Inflammatory macrophage treated with lipopolysaccharide for 4 hours (primary cell): ENCODE measurements around the gene RBM23.
A peak's percentile ranks its signal among the peaks of the same experiment; 100 is the strongest.

ENCODE experiments used
- DNase-seq: peaks from one replicate; pipeline ENCODE4 v3.0.0-alpha.2; 2020

The RBM23 gene

DNA sequence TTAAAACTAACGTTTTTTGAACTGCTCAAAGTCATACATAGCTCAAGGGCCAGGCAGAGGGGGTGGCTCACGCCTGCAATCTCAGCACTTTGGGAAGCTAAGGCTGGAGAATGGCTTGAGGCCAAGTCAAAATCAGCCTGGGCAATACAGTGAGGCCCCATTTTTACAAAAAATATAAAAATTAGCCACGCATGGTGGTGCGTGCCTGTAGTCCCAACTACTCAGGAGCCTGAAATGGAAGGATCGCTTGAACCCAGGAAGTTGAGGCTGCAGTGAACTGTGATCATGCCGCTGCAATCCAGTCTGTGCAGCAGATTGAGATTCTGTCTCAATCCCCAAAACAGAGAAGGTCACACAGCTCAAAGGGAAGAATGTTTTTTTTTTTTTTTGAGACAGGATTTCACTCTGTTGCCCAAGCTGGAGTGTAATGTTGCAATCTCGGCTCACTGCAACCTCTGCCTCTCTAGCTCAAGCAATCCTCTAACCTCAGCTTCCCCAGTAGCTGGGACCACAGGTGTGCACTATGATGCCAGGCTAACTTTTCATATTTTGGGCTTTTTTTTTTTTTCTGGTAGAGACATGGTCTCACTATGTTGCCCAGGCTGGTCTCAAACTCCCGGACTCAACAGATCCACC is 2.9 kb downstream of the RBM23 start:
- peak; percentile 86 for DNase-seq

DNA sequence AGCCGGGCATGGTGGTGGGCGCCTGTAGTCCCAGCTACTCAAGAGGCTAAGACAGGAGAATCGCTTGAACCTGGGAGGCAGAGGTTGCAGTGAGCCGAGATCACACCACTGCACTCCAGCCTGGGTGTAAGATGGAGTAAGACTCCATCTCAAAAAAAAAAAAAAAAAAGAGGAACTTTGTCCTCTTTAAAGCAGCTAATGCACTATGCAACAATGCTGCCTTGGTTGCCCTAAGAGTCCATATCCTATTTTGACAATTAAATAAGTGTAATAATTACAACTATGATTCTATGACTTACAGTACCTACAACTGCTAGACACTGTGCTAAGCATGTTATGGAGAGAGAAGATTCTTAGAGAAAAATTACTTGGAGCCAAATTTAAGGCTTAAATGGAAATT is 4.1 kb downstream of the RBM23 start:
- peak; percentile 65 for DNase-seq

DNA sequence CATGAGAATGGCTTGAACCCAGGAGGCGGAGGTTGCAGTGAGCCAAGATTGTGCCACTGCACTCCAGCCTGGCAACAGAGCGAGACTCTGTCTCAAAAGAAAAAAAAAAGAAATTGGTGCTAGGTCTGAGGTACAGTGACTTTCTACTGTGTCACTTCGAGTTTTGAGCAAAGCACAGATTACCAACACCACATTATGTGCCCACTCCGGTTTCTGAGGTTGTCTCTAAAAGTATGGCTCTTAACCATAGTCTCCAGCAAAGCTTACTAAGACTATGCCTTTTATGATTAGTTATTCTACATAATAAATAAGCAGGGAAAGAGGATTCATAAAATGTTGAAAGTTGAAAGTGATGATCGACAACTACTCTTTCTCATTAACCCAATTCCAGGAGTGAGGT is 8.0 kb downstream of the RBM23 start:
- DNase-seq, result no peak

DNA sequence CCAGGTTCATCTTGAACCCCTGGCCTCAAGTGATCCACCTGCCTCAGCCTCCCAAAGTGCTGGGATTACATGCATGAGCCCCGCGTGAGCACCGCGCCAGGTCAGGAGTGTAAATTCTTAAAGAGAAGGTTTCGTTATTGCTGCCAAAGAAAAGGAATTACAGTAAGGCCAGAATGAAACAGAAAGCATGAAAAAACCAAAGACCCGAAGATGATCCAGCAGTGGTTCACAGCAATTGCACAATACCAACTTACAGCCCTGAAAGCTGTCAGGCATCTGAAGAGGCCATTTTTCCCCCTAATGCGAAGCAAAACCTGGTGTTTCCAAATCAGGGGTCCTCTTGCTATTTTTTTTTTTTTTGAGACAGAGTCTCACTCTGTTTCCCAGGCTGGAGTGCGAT is 10.3 kb downstream of the RBM23 start:
- DNase-seq, result peak; percentile 93

DNA sequence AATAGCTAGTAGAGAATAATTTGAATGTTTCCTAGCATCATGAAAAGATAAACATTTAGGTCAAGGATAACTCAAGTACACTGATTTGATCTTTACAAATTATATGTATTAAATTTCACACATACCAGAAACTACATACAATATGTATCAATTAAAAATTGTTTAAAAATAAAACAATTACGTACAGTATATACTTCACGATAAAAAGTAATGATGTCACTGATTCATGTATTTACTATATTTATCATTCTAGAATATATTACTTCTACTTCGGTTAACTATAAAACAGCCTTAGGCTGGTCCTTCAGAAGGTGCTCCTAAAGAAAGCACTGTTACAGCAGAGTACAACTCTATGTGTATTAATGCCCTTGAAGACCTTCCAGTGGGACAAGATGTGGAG is 11.5 kb downstream of the RBM23 start:
- no peak for DNase-seq

DNA sequence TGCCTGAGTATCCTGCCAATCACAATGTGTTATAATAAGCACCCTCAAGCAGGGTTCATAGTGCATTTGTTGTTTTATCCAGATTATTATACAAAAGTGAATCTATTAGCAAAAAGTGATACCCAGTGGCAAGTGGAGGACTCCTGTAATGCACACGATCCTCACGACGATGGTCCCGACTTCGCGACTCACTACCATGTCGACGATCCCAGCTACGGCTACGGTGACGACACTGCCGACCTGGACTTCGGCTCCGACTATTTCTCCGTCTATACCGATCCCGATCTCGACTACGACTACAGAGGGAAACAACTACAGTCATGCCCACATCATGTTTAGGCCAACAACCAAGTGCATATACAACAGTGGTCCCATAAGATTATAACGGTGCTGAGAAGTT is 12.9 kb downstream of the RBM23 start:
- DNase-seq, result no peak

DNA sequence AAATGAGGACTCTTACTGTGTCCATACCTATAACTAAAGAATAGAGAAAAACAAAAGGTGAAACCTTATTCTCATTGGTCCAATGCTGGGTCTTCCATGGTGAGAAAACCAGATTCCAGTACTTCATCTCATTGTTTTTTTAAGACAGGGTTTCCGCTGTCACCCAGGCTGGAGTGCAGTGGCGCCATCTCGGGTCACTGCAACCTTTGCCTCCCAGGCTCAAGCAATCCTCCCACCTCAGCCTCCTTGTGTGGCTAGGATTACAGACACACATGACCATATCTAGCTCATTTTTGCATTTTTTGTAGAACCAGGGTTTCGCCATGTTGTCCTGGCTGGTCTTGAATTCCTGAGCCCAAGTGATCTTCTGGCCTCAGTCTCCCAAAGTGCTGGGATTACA is 13.3 kb downstream of the RBM23 start:
- DNase-seq, result no peak

DNA sequence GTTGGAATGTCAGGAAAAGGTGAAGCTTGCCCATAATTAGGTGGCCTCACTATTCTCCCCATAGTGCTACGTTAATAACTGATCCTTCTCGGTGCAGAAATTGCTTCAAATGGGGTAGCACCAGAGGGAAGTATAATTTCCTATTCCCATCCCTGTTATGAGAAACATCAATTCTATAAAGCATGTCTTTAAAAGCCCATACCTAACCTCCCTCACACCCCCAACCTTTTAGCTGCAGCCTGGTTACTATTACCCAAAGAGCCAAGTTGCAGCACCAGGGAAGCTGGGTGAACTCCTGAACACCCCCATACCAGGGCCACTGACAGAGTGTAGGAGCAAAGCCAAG is 15.2 kb downstream of the RBM23 start:
- no peak for DNase-seq

DNA sequence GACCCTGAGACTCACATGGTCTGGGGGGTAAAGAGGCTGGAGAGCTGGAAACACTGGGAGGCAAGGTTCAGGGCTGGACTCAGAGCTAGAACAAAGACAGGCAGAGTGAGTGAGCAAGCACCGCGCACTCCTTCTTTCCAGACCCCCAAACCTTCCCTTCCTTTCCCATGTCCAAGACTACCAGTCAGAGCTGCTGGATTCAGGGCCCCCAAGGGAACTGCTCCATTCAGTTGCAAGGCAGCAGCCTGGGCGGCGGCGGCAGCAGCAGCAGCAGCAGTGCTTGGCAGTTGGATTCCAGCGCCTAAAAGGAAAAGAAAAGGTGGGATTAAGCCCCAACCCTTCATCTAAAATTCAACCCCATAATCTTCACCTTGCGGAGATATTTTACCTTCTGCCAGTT is 17.1 kb downstream of the RBM23 start:
- no peak for DNase-seq

DNA sequence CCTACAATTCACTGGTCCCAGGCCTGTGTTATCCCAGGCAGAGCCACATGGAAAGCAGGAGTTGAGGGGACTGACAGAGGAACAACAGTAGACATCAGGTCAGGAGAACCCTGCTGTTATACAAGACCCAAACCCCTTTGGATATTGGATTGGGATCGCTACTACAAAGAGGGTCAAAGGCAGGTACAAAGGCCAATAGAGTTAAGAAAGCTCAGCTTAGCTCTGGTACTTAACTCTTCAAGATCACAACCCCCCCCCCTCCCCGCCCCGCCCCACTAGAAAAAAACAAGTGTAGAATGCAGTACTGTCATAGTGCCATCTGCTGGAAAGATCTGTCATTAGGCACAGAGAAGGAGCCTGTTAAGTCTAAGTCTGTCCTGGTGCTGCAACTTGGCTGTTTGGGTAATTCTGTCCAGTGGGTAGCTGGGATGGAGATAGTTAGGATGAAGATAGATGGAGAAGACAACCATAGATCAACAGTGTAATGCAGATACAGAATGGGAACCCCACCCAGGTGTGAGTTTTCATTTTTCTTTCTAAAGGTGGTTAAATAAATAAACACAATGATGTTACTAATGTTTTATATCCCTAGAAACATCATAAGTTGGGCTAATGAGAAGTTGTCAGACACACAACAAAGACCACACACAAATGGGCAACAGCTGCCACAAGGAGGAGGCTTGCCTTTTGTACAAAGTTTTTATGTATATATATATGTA is 18.7 kb downstream of the RBM23 start:
- DNase-seq, result peak; percentile 65

DNA sequence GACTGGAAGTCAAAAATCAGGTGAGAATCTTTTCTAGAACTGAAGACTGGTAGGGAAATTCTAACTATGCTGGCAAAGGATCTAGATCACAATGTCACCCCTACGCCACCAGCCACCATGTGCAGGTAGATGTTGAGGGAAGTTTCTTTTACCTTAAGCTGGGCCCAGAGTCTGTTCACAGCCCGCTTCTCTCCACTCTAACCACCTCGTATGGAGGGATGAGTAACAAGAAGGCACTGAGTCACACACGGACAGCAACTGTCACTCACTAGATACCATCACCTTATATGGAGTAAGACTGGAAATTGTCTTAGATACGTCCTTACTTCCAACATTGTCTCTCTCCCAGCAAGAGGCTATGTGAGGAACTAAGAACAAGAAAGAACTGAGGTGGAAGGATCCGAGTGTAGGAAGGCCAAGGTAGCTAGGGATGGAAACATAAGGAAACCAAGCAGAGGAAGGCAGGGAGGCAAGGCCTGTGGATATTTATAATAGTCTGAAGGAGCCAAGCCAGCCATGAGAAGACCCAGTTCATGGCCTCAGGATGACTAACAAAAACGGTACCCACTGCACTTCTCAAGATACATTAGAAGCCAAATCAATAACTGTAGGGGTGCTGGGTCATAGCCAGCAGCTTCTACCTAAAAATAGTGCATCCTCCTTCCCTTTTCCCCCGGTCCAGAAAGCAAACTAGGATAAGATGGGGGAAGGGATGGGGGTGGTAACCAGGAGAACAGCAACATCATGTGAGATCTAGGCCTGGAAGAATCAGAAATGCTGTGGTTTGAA is 20.5 kb downstream of the RBM23 start:
- DNase-seq, result no peak

DNA sequence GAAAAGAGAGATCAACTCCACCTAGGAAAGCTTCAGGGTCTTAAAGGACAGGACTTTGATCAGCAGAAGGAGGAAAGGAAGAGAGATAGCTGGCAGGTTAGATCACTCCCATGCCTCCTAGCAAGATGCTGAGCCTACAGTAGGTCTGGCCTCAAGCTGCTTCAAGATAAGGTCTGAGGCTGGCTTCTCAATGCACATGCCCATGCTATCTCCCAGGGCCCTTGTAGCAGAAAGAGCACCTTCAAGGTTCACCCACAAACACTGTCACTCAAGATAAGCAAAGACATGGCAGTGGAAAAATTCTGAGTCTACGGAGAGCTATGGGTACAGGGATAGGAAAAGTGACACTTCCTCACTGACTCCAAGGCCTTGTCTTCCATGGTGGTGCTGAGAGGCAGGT is 21.6 kb downstream of the RBM23 start:
- DNase-seq, result no peak

DNA sequence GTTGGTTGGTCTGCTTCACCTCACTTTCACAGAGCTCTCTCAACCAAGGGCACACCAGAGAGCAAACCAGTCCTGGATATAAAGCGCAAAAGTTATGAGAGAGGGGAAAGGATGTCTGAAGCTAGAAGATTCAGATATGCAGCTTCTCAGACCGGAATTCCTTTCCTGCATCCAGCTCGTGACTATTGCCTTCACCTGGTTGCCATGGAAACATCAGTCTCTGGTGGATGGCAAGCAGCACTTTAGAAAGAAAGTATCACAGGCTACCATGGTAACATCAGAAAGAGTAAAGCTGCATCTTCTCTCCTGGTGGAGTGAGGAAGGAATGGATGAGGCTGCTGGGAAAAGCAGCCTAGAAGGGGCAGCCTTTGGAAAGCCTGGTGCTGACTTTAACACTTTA is 22.2 kb downstream of the RBM23 start:
- no peak for DNase-seq

DNA sequence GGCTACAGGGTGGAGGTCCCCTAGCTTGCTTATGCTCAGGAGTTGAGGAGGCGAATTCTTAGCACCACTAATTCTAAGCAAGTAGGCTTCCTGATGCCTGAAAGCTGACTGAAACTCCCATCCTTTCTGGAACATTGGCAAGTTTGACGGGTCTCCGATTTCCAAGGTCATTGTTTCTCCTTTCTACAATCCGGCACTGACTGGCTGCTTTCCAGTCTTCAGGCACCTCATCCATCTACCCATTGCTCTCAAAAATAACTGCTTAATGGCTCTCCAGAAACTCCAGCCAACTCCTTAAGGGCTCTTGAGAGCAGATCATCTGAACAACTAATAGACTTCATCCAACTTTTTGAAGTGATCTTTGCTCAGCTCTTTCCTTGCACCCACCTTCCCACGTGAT is 22.6 kb downstream of the RBM23 start:
- DNase-seq, result no peak

DNA sequence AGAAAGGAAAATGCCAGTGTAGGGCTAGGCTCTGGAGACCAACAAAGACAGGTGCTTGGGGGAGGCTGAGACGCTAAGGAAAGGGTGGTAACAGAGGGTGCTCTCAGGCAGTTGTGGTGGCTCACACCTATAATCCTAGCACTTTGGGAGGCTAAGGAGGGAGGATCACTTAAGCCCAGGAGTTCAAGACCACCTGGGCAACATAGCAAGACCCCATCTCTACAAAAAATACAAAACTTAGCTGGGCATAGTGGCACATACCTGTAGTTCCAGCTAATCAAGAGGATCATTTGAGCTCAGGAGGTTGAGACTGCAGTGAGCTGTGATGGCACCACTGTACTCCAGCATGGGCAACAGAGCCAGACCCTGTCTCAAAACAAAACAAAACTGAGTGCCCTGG is 23.5 kb downstream of the RBM23 start:
- DNase-seq, result no peak

DNA sequence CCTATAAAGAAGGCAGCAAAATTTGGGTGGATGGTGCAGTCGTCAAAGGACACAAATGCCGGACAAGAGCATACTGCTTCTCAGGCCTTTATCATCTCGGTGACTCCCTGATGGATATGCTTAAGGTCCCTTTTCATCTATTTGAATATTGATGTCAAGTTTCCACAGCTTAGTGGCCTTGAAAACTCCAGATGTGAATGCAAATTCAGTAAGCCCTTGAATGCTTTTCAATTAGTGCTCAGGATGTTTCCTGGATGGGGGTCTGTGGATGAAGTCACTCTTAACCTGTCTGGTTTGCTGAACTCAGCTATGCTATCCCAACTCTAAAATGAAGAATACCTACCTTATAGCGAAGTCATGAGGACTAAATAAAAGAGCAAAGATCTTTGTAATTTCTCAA is 25.2 kb downstream of the RBM23 start:
- DNase-seq, result no peak

DNA sequence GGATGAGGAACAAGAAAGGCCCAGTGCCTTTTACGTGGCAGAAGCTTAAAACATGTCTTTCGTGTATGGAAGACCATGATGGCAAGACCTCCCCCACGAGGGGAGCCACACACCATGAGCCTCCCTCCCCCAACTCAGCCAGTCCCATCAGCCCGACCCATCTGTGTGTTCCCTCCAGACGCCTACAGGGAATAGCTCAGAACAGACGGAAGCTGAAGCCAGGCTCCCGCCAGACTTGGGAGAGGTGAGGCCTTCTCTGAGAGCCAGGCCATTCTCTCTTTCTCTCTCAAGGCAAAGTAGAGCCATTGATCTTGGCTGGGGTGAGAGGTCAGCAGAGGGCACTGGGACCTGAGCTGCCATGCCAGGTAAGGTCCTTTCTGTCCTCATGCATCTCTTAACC is 26.5 kb downstream of the RBM23 start:
- DNase-seq, result no peak

DNA sequence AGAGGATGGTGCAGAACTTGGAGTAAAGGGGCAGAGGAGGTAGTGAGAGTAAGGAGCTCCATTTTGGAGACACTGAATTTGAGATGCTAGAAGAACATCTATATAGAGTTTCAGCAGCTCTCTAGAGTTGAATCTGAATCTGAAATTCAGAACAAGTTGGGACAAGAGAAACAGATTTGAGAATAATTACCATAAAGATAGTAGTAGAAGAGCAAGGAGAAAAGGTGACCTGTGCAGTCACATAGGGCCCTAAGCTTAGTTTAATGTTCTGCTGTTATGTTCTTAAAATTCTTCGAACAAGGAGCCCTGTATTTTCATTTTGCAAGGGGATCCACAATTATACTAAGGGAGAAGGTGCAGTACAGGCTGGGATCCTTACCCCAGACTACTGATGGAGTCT is 28.5 kb downstream of the RBM23 start:
- DNase-seq, result no peak

DNA sequence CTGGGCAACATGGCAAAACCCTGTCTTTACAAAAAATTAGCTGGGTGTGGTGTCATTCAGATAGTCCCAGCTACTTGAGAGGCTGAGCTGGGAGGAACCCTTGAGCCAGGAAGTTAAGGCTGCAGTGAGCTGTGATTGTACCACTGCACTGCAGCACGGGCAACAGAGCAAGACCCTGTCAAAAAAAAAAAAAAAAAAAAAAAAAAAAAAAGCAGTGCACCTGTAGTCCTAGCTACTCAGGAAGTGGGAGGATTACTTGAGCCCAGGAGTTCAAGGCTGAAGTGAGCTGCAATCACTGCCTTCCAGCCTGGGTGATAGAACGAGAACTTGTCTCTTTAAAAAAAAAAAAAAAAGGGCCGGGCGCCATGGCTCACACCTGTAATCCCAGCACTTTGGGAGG is 30.3 kb downstream of the RBM23 start:
- no peak for DNase-seq

DNA sequence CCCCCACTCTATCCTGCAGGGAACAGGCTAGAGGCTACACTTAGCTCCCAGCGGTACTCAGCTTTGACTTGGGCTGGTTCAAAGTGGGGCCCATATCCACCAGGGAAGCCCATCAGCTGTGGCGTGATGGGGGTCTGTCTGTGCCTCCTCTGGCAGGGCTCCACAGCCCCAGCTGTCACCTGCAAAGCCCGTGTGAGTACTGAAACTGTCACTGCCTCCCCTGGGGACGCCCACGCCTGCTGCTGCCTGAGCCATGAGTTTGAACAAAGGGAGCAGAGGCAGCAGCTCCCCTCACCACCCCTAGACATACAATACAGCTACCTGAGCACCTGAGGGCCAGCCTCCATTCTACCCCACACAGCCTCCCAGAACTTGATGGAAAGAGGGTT is 31.0 kb downstream of the RBM23 start:
- no peak for DNase-seq

DNA sequence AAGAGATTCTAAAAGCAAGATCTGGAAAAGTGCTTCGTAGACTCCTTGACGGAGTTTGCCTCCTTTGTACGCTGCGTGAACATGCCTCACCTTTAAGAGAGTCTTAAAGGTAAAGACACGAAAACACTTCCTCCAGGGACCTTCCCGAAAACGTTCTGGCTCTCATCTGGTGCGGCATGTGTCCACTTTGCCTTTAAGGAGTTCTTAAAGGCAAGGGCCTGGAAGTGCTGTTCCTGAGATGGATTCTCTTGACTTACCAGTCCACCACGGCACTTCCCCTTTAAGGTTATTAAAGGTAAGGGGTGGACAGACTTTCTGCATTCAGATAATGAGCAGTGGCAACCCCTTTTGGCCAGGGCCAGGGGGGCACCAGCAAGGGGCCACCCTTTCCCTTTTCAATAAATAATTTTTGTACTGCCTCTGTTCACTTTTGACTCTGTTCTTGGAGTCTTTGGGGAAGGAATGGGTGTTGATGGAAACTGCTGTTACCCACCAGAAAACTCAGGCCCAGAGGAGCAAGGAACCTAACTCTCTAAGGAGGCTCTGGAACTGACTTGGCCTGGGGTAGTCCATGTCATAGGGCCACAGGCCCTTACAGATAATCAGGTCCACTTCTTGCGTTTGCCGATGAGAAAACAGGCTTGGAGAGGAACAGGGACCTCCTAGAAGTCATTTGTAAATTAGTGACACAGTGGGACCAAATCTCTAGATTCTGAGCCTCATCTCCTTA is 31.5 kb downstream of the RBM23 start:
- no peak for DNase-seq

DNA sequence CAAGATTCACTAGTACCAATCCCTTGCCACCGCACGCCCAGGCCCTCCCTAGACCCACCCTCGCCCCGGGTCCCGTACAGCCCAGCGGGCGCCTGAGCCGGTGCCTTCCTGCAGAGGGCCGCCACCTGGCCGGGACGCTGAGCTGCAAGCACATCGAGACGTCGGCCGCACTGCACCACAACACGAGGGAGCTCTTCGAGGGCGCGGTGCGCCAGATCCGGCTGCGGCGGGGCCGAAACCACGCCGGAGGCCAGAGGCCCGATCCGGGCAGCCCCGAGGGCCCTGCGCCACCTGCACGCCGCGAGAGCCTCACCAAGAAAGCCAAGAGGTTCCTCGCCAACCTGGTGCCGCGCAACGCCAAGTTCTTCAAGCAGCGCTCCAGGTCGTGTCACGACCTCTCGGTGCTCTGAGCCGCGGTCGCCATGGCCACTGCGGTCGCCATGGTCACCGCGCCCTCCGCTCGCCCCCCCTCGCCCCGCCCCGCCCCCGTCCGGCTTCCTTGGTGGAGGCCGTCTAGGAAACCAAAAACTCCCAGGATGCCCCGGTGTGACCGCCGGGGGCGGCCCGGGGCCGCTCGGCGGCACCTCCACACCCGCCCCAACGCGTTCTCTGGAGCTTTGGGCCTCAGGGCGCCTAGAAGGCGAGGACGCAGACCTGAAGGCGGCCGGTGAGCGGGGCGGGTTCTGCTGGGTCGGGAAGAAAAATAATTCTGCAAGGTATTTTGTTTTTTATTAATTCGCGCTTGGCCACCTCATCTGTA is 32.3 kb downstream of the RBM23 start:
- peak; percentile 44 for DNase-seq

DNA sequence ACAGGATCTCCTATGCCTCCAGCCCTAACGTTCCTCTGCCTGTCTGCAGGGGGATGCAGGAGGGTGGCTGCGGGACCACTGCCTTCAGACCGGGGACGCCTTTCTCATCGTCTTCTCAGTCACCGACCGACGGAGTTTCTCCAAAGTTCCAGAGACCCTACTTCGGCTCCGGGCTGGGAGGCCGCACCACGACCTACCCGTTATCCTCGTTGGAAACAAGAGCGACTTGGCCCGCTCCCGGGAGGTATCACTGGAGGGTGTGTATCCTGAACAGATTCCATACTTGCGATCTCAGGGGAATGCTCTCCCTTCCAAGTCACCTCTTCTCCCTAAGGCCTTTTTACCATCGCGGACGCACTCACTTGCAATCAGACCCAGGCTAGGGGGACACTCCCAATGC is 33.0 kb downstream of the RBM23 start:
- DNase-seq, result no peak
